Measurements from ENCODE around the gene ZNF136. TPM values are rescaled to one million over a fixed set of nuclear protein-coding genes. Genes with fewer than 3 reads are reported as not detected.
A peak's percentile ranks its signal among the peaks of the same experiment; 100 is the strongest.

ZNF136 gene
- total RNA-seq, 1 donor from 2014 or later = 3.0 TPM

- DNase-seq (ENCODE audit: low spot score) = no peak
- intact Hi-C loops (cut with DNase I) = loop anchor here (10.0 kb wide), 1 partner anchor 198 kb away; the partner anchor contains the start of gene ZNF442
Measured at GRCh38 chr19:12166626-12167025, 3.7 kb downstream of the ZNF136 start.

GRCh38 chr19:12180377-12180776 is 17.5 kb downstream of the ZNF136 start:
- intact Hi-C loops (cut with DNase I) = no loop called here
- no peak for DNase-seq (ENCODE audit: low spot score)

GRCh38 chr19:12187625-12188024 is 24.7 kb downstream of the ZNF136 start:
- intact Hi-C loops (cut with DNase I) = no loop called here
- DNase-seq (ENCODE audit: low spot score) = no peak

GRCh38 chr19:12194827-12195731 is 32.2 kb downstream of the ZNF136 start:
- intact Hi-C loops (cut with DNase I) = loop anchor here (10.0 kb wide), 1 partner anchor 140 kb away; the partner anchor contains the start of gene ZNF563
- DNase-seq (ENCODE audit: low spot score) = peak; percentile 93

GRCh38 chr19:12198136-12198535 is 35.2 kb downstream of the ZNF136 start:
- DNase-seq (ENCODE audit: low spot score) = no peak
- intact Hi-C loops (cut with DNase I) = loop anchor here (10.0 kb wide), 1 partner anchor 137 kb away; the partner anchor contains the start of gene ZNF563

GRCh38 chr19:12199757-12200419 is 37.0 kb downstream of the ZNF136 start:
- DNase-seq (ENCODE audit: low spot score) = no peak
- intact Hi-C loops (cut with DNase I) = loop anchor here (10.0 kb wide), 2 partner anchors 135 to 165 kb away; partner anchors contain the start of genes ZNF442 and ZNF563

- intact Hi-C loops (cut with DNase I) = loop anchor here (10.0 kb wide), 1 partner anchor 163 kb away; the partner anchor contains the start of gene ZNF442
- no peak for DNase-seq (ENCODE audit: low spot score)
Measured at GRCh38 chr19:12202250-12202649, 39.4 kb downstream of the ZNF136 start.

- intact Hi-C loops (cut with DNase I) = loop anchor here (10.0 kb wide), 1 partner anchor 160 kb away; the partner anchor contains the start of gene ZNF442
Measured at GRCh38 chr19:12205296-12205695, 42.4 kb downstream of the ZNF136 start.

GRCh38 chr19:12208221-12208620 is 45.3 kb downstream of the ZNF136 start:
- no peak for DNase-seq (ENCODE audit: low spot score)
- intact Hi-C loops (cut with DNase I) = loop anchor here (10.0 kb wide), 1 partner anchor 157 kb away; the partner anchor contains the start of gene ZNF442

More at GRCh38 chr19:12205296-12205695, 42.4 kb downstream of the ZNF136 start:
- DNase-seq (ENCODE audit: low spot score) = no peak

GRCh38 chr19:12217332-12217731 is 54.4 kb downstream of the ZNF136 start:
- DNase-seq (ENCODE audit: low spot score) = no peak
- intact Hi-C loops (cut with DNase I) = no loop called here

GRCh38 chr19:12222980-12223630 is 60.2 kb downstream of the ZNF136 start:
- intact Hi-C loops (cut with DNase I) = no loop called here
- DNase-seq (ENCODE audit: low spot score) = no peak

- DNase-seq (ENCODE audit: low spot score) = no peak
- intact Hi-C loops (cut with DNase I) = no loop called here
Measured at GRCh38 chr19:12224676-12225075, 61.8 kb downstream of the ZNF136 start.

GRCh38 chr19:12229990-12230389 is 67.1 kb downstream of the ZNF136 start:
- no peak for DNase-seq (ENCODE audit: low spot score)
- intact Hi-C loops (cut with DNase I) = no loop called here

GRCh38 chr19:12230751-12231733 is 68.1 kb downstream of the ZNF136 start:
- intact Hi-C loops (cut with DNase I) = no loop called here
- no peak for DNase-seq (ENCODE audit: low spot score)

- intact Hi-C loops (cut with DNase I) = no loop called here
- no peak for DNase-seq (ENCODE audit: low spot score)
Measured at GRCh38 chr19:12232961-12233360, 70.1 kb downstream of the ZNF136 start.

GRCh38 chr19:12237143-12237839 is 74.4 kb downstream of the ZNF136 start:
- intact Hi-C loops (cut with DNase I) = no loop called here
- DNase-seq (ENCODE audit: low spot score) = no peak
